Transverse colon (tissue), 4 donors: Measurements from ENCODE around the gene GPC5. TPM values are rescaled to one million over a fixed set of nuclear protein-coding genes. Genes with fewer than 3 reads are reported as not detected.

Source experiments
- DNase-seq: peaks from one replicate; pipeline ENCODE4 v3.0.0-alpha.2; 2019
- H3K27ac ChIP-seq, 4 donors: fragments of 200-600 bp; sonication (generic); 2 replicates each; pipeline ENCODE4 v1.5.1; 2016 to 2018; ENCODE audit warnings: inconsistent platforms in 4 of 4
- H3K27me3 ChIP-seq: fragments of 200-600 bp; sonication (generic); 2 replicates; pipeline ENCODE4 v1.5.1; 2017; ENCODE audit warnings: inconsistent platforms
- H3K36me3 ChIP-seq, 4 donors: fragments of 200-600 bp; sonication (generic); 2 replicates each; pipeline ENCODE4 v1.5.1; 2017 to 2019; ENCODE audit warnings: inconsistent platforms in 4 of 4
- H3K4me1 ChIP-seq, 4 donors: fragments of 200-600 bp; sonication (generic); 2 replicates each; pipeline ENCODE4 v1.5.1; 2017 to 2020; ENCODE audit warnings: inconsistent platforms in 4 of 4
- H3K4me3 ChIP-seq, 4 donors: fragments of 200-600 bp; sonication (generic); 1 replicate in 1 of 4; 2 replicates in 3 of 4; pipeline versions ENCODE4 v1.5.1 to v1.6.1; 2017 to 2019; ENCODE audit warnings: inconsistent platforms in 4 of 4
- H3K9me3 ChIP-seq, 2 donors: fragments of 200-600 bp; sonication (generic); 2 replicates each; pipeline ENCODE4 v1.5.1; 2017 to 2019; ENCODE audit warnings: inconsistent platforms in 2 of 2
- EP300 ChIP-seq: sonication (generic); formaldehyde crosslinking; IDR thresholded peaks from one replicate; pipeline ENCODE4 v1.6.1; 2017; ENCODE audit warnings: antibody characterized with exemption, low read depth
- POLR2A ChIP-seq: fragments of 450-650 bp; IDR thresholded peaks from one replicate; pipeline ENCODE4 v1.6.1; 2016; ENCODE audit warnings: antibody characterized with exemption, mild to moderate bottlenecking, moderate library complexity
- POLR2AphosphoS5 ChIP-seq, 3 donors: sonication (generic); formaldehyde crosslinking; IDR thresholded peaks; one replicate each; pipeline ENCODE4 v1.6.1; 2016; ENCODE audit warnings: antibody characterized with exemption in 3 of 3
- WGBS, 2 donors: methylation state at CpG; one replicate each; pipeline ENCODE4 v1.1.5; 2018; ENCODE audit warnings: low coverage in 1 of 2; 5-methylcytosine and 5-hydroxymethylcytosine counted together
- in situ Hi-C, 4 donors: fragments of 200-750 bp; cut with MboI; loops; one replicate each; pipeline versions ENCODE4 v1.15.0 to v1.15.1; 2017; ENCODE audit warnings: low sequenced_read_pairs in 3 of 4, low pct_ligation_motif_present in 1 of 4, low pct_unique_long_range_greater_than_20kb in 1 of 4
- intact Hi-C: fragments of 100-400 bp; cut with DNase I; formaldehyde crosslinking; loops from one replicate; pipeline ENCODE4 v1.15.1; 2023; ENCODE audit warnings: low total_unique reads
- total RNA-seq, 4 donors: library from RNA; depleted of rRNA; stranded (reverse); fragments of >200 nt; gene quantifications; one replicate each; pipeline ENCODE4 v1.1.0, GENCODE V29; 2016
- TF ChIP-seq, protein P1 (sequence below), 5 experiments: fragments of 200-600 bp in 3 of 5; fragments of 450-650 bp in 2 of 5; sonication (generic) in 3 of 5; IDR thresholded peaks; 1 replicate in 2 of 5; 2 replicates in 3 of 5; pipeline ENCODE4 v1.5.1; 2016 to 2017; ENCODE audit warnings: antibody characterized with exemption in 5 of 5, inconsistent platforms in 3 of 5, mild to moderate bottlenecking in 2 of 5, moderate library complexity in 1 of 5

Gene GPC5
- total RNA-seq, 4 donors from 2014 or later = 0.48 to 1.4 TPM; not detected in 2

GRCh38 chr13:92833071-92833470 lies 1434.7 kb downstream of the GPC5 start:
- intact Hi-C loops (no loop called here), in situ Hi-C loops (no loop called here)
- no peaks in the 10 kb centered on the region for H3K9me3 ChIP-seq
- no peaks in the 10 kb centered on the region for H3K36me3 ChIP-seq
- H3K4me3 ChIP-seq = no peak overlapping the region
- DNase-seq = no peak
- H3K27ac ChIP-seq = no peak overlapping the region
- H3K27me3 ChIP-seq = no peaks in the 10 kb centered on the region
- 88 to 92% methylated on average over 1 of the region's 1 CpG for WGBS, 2 donors
- H3K4me1 ChIP-seq = no peaks in the 10 kb centered on the region
- TF ChIP-seq POLR2AphosphoS5 (IDR thresholded peaks at IDR 0.05) (no peak), EP300 (no peak), POLR2A (no peak)
- TF ChIP-seq, protein P1, sequence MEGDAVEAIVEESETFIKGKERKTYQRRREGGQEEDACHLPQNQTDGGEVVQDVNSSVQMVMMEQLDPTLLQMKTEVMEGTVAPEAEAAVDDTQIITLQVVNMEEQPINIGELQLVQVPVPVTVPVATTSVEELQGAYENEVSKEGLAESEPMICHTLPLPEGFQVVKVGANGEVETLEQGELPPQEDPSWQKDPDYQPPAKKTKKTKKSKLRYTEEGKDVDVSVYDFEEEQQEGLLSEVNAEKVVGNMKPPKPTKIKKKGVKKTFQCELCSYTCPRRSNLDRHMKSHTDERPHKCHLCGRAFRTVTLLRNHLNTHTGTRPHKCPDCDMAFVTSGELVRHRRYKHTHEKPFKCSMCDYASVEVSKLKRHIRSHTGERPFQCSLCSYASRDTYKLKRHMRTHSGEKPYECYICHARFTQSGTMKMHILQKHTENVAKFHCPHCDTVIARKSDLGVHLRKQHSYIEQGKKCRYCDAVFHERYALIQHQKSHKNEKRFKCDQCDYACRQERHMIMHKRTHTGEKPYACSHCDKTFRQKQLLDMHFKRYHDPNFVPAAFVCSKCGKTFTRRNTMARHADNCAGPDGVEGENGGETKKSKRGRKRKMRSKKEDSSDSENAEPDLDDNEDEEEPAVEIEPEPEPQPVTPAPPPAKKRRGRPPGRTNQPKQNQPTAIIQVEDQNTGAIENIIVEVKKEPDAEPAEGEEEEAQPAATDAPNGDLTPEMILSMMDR (IDR thresholded peaks at IDR 0.05) = no peak

GRCh38 chr13:92836171-92836570 lies 1437.8 kb downstream of the GPC5 start:
- in situ Hi-C loops (no loop called here), intact Hi-C loops (no loop called here)
- Histone ChIP-seq H3K27me3 (no peaks in the 10 kb centered on the region), H3K4me1 (no peaks in the 10 kb centered on the region), H3K36me3 (no peaks in the 10 kb centered on the region), H3K4me3 (no peak overlapping the region), H3K27ac (no peak overlapping the region), H3K9me3 (no peaks in the 10 kb centered on the region)
- no peak for DNase-seq
- no peak for TF ChIP-seq EP300
- TF ChIP-seq, protein P1 (IDR thresholded peaks at IDR 0.05) = no peak
- no peak for TF ChIP-seq POLR2AphosphoS5 (IDR thresholded peaks at IDR 0.05)
- no peak for TF ChIP-seq POLR2A

GRCh38 chr13:92838786-92839185 lies 1440.4 kb downstream of the GPC5 start:
- no peak for DNase-seq
- Histone ChIP-seq H3K27me3 (no peaks in the 10 kb centered on the region), H3K4me1 (no peaks in the 10 kb centered on the region), H3K27ac (no peak overlapping the region), H3K9me3 (no peaks in the 10 kb centered on the region), H3K4me3 (no peak overlapping the region), H3K36me3 (no peaks in the 10 kb centered on the region)
- in situ Hi-C loops = no loop called here
- intact Hi-C loops = no loop called here
- WGBS, 2 donors = 57 to 77% methylated on average over 3 of the region's 3 CpGs
- TF ChIP-seq, protein P1 (IDR thresholded peaks at IDR 0.05) = no peak
- TF ChIP-seq POLR2A (no peak), EP300 (no peak), POLR2AphosphoS5 (IDR thresholded peaks at IDR 0.05) (no peak)

- TF ChIP-seq, protein P1 (IDR thresholded peaks at IDR 0.05) = no peak
- no peak for TF ChIP-seq POLR2AphosphoS5 (IDR thresholded peaks at IDR 0.05)
- TF ChIP-seq EP300 = no peak
- no peak for TF ChIP-seq POLR2A
- Histone ChIP-seq H3K4me3 (no peak overlapping the region), H3K9me3 (no peaks in the 10 kb centered on the region), H3K36me3 (no peaks in the 10 kb centered on the region), H3K4me1 (no peaks in the 10 kb centered on the region), H3K27ac (no peak overlapping the region), H3K27me3 (no peaks in the 10 kb centered on the region)
- intact Hi-C loops = no loop called here
- in situ Hi-C loops = no loop called here
- DNase-seq = no peak
- 0 to 75% methylated on average over 1 to 2 of the region's 2 CpGs for WGBS, 2 donors
These were observed 1443.7 kb downstream of the GPC5 start for GRCh38 chr13:92842145-92842544.
